ENCODE measurements around the gene RPL15.

The RPL15 gene

DNA sequence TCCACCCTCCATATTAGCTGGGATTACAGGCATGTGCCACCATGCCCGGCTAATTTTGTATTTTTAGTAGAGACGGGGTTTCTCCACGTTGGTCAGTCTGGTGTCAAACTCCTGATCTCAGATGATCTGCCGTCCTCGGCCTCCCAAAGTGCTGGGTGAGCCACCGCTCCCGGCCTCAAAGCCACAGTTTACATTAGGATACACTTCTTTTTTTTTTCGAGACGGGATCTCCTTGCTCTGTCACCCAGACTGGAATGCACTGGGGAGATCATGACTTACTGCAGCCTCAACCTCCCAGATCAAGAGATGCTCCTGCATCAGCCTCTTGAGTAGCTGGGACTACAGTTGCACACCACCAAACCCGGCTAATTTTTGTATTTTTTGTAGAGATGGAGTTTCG is 25.6 kb downstream of the RPL15 start:
- TF ChIP-seq CTCF (conservative IDR thresholded peaks at IDR 0.05; ENCODE audit: low read depth, low read length), result no peak
- Histone ChIP-seq H3K9ac (no peak overlapping the region), H2AFZ (ENCODE audit: low read depth) (no peak overlapping the region), H3K27ac (no peak overlapping the region), H4K20me1 (ENCODE audit: insufficient read depth) (no peaks in the 10 kb centered on the region), H3K4me3 (IDR thresholded peaks at IDR 0.05; ENCODE audit: insufficient read depth, low read depth, low read length) (no peak overlapping the region), H3K36me3 (ENCODE audit: insufficient read depth) (no peaks in the 10 kb centered on the region), H3K27me3 (ENCODE audit: insufficient read depth, low read depth) (no peaks in the 10 kb centered on the region), H3K4me1 (ENCODE audit: low read depth, poor library complexity, severe bottlenecking) (peaks cover 18% of the 10 kb centered on the region), H3K4me2 (no peak overlapping the region), H3K79me2 (ENCODE audit: insufficient read depth, low read depth) (peaks cover 8% of the 10 kb centered on the region; the same call in 1 of the 2 replicates)

DNA sequence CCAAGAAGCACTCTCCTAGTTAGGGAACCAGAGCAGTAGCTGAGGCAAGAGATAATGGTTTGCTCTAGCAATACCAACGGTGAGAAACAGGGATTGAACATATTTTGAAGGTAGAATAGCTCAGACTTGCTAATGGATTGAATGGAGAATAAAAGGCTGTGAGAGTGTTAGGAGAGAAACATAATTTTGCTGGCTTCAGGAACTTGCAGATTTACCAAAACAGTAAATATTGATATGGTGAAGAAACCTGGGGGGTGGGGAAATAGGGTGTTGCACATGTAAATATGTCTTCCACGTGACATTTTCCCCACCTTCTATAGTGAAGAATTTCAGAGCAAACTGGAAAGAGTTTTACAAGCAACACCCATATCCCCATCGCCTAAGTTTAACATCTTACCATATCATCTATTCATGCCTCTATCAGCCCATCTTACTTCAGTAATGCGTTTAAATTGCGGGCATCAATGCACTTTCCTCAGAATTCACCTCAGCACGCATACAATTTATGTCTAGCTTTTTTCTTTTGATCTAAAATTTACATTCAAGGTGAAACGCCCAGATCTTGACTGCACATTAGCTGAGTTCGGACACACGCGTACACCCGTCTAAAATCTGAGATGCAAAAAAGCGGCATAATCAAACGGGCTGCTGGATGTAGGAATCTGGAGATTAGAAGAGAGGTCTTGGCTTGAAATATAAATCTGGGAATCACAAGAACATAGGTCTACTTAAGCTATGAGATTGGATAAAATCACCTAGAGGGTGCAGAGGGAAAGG is 27.3 kb downstream of the RPL15 start:
- Histone ChIP-seq H3K27ac (no peak overlapping the region), H3K36me3 (ENCODE audit: insufficient read depth) (no peaks in the 10 kb centered on the region), H4K20me1 (ENCODE audit: insufficient read depth) (no peaks in the 10 kb centered on the region), H3K79me2 (ENCODE audit: insufficient read depth, low read depth) (peaks cover 23% of the 10 kb centered on the region; the same call in 1 of the 2 replicates), H3K9ac (peak overlapping the region; percentile 41; the same call in 1 of the 2 replicates), H3K4me3 (IDR thresholded peaks at IDR 0.05; ENCODE audit: insufficient read depth, low read depth, low read length) (no peak overlapping the region), H3K27me3 (ENCODE audit: insufficient read depth, low read depth) (no peaks in the 10 kb centered on the region), H3K4me2 (peak overlapping the region; percentile 54; the same call in 1 of the 2 replicates), H2AFZ (ENCODE audit: low read depth) (peak overlapping the region; percentile 52; the same call in 1 of the 2 replicates), H3K4me1 (ENCODE audit: low read depth, poor library complexity, severe bottlenecking) (peaks cover 24% of the 10 kb centered on the region)
- no peak for TF ChIP-seq CTCF (conservative IDR thresholded peaks at IDR 0.05; ENCODE audit: low read depth, low read length)

- Histone ChIP-seq H3K4me1 (ENCODE audit: low read depth, poor library complexity, severe bottlenecking) (peaks cover 33% of the 10 kb centered on the region), H3K27ac (peak within 1 kb of the TSS; percentile 72), H3K4me3 (IDR thresholded peaks at IDR 0.05; ENCODE audit: insufficient read depth, low read depth, low read length) (no peak within 1 kb of the TSS), H3K9ac (peak within 1 kb of the TSS; percentile 81), H3K27me3 (ENCODE audit: insufficient read depth, low read depth) (no peaks in the 10 kb centered on the region), H3K36me3 (ENCODE audit: insufficient read depth) (no peaks in the 10 kb centered on the region), H4K20me1 (ENCODE audit: insufficient read depth) (no peaks in the 10 kb centered on the region), H2AFZ (ENCODE audit: low read depth) (peak within 1 kb of the TSS; percentile 52), H3K79me2 (ENCODE audit: insufficient read depth, low read depth) (peaks cover 29% of the 10 kb centered on the region; the same call in 1 of the 2 replicates), H3K4me2 (peak within 1 kb of the TSS; percentile 91; the same call in 1 of the 2 replicates)
- TF ChIP-seq CTCF (conservative IDR thresholded peaks at IDR 0.05; ENCODE audit: low read depth, low read length), result no peak
These were observed 28.1 kb downstream of the RPL15 start, which contains the start of gene NR1D2 for GRCh38 chr3:23944861-23945662. TSS of gene NR1D2 (plus strand) at chr3:23945286. CDS start at chr3:23945579, 293 bp downstream.

DNA sequence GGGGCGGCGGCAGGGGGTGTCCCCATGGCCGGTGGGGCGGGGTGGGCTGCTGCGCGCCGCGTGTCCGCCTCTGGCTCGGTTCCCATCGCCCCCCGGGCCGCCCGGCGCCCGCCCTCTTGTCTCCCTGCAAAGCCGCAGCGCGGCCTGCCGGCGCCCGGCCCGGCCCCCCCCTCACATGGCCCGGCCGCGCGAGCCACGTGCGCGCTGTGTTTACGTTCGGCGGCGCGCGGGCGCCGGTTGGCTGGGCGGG is 28.7 kb downstream of the RPL15 start:
- H3K27ac ChIP-seq, result peak overlapping the region; percentile 72
- TF ChIP-seq CTCF (conservative IDR thresholded peaks at IDR 0.05; ENCODE audit: low read depth, low read length), result no peak
- no peak overlapping the region for H3K4me2 ChIP-seq

More for the DNA sequence above, 28.7 kb downstream of the RPL15 start:
- Histone ChIP-seq H3K9ac (peak overlapping the region; percentile 78), H3K4me3 (IDR thresholded peaks at IDR 0.05; ENCODE audit: insufficient read depth, low read depth, low read length) (no peak overlapping the region), H3K36me3 (ENCODE audit: insufficient read depth) (no peaks in the 10 kb centered on the region), H3K79me2 (ENCODE audit: insufficient read depth, low read depth) (peaks cover 34% of the 10 kb centered on the region; the same call in 1 of the 2 replicates), H2AFZ (ENCODE audit: low read depth) (peak overlapping the region; percentile 14; the same call in 1 of the 2 replicates), H4K20me1 (ENCODE audit: insufficient read depth) (no peaks in the 10 kb centered on the region), H3K27me3 (ENCODE audit: insufficient read depth, low read depth) (no peaks in the 10 kb centered on the region), H3K4me1 (ENCODE audit: low read depth, poor library complexity, severe bottlenecking) (peaks cover 38% of the 10 kb centered on the region)
